GM19025 (cell line): ENCODE measurements around the gene MUC22.
"Not testable (repeated sequence)": the region's sequence is repeated elsewhere in the genome, so short reads cannot be mapped to it uniquely, and the experiment has no call there.

Source experiments
- ATAC-seq: cut with Tn5 transposase; IDR thresholded peaks from one replicate; pipeline ENCODE4 v1.9.1; 2021; ENCODE audit warnings: mild to moderate bottlenecking, low read depth, moderate library complexity; ENCODE audit not compliant: unreplicated experiment

The MUC22 gene

GRCh38 chr6:31035862-31036497 lies 25.7 kb downstream of the MUC22 start:
- no peak for ATAC-seq

- no peak for ATAC-seq
These were observed 26.9 kb downstream of the MUC22 start for GRCh38 chr6:31037169-31037568.

- ATAC-seq = no peak
These were observed 27.4 kb downstream of the MUC22 start for GRCh38 chr6:31037682-31038081.

DNA sequence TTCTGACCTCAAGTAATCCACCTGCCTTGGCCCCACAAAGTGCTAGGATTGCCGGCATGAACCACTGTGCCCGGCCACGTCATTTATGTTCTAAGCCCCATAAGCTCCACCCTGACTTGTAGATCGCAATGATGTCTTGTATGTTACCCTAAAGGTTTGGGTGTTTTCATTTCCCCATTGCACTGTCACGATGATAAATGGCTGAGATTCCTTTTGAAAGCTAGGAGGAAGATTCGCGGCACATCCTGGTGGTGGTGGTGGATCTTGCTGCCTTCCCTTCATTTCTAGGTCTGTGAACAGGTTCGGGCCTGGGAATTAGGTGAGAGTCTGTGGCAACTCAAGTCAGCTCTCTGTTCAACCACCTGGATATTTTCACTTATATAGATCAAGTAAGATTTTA lies 28.3 kb downstream of the MUC22 start:
- ATAC-seq = no peak

DNA sequence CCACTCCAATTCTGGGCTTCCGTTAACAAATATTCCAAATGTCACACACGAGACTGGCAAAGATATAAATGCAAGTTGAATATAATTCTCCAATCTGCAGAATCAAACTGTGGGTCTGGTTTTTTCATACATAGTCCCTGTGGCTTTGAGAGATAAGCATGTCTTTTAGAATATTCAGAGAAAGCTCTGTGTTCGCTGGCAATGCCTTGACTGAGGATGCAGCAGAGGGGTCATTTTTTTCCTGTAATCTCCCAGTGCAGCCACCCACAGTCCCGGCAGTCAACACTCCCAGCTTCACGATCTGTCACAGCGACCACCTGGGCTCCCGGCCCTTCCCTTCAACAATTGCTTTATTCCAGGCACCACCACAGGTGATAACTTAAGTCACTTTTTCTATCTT lies 30.5 kb downstream of the MUC22 start:
- ATAC-seq = no peak

- no peak for ATAC-seq
These were observed 31.2 kb downstream of the MUC22 start for GRCh38 chr6:31041372-31041974.

GRCh38 chr6:31042806-31043205 lies 32.5 kb downstream of the MUC22 start:
- no peak for ATAC-seq

DNA sequence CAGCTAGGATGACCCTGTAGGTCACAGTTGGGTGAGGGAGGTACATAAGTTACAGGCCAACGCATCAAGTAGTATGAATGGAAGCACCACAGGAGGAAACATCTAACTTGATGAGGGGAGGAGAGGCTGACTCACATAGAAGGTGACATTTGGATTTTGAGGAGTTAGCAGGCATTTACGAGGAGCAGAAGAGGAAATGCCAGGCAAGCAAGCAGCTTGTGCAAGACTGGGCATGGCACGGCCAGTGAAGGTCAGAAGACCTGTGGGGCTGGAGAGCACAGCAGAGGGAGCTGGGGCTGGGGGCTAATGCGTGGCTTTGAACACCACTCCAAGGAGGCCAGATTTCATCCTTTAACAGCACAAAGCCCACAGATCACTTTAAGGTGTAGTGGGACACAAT lies 37.8 kb downstream of the MUC22 start:
- no peak for ATAC-seq

- no peak for ATAC-seq
These were observed 39.2 kb downstream of the MUC22 start for GRCh38 chr6:31049518-31049917.

DNA sequence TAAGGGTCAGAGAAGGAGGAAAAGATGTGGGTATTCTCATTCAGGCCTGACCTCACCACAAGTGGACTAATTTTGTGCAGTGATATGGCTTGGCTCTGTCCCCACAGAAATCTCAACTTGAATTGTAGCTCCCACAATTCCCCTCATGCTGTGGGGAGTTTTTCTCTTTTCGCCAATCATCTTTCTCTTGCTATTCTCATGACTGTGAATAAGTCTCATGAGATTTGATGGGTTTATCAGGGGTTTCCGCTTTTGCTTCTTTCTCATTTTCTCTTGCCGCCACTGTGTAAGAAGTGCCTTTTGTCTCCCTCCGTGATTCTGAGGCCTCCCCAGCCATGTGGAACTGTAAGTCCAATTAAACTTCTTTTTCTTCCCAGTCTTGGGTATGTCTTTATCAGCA lies 42.9 kb downstream of the MUC22 start:
- not testable (repeated sequence) for ATAC-seq

- no peak for ATAC-seq
These were observed 43.6 kb downstream of the MUC22 start for GRCh38 chr6:31053873-31054272.

- no peak for ATAC-seq
These were observed 45.2 kb downstream of the MUC22 start for GRCh38 chr6:31055441-31055840.

DNA sequence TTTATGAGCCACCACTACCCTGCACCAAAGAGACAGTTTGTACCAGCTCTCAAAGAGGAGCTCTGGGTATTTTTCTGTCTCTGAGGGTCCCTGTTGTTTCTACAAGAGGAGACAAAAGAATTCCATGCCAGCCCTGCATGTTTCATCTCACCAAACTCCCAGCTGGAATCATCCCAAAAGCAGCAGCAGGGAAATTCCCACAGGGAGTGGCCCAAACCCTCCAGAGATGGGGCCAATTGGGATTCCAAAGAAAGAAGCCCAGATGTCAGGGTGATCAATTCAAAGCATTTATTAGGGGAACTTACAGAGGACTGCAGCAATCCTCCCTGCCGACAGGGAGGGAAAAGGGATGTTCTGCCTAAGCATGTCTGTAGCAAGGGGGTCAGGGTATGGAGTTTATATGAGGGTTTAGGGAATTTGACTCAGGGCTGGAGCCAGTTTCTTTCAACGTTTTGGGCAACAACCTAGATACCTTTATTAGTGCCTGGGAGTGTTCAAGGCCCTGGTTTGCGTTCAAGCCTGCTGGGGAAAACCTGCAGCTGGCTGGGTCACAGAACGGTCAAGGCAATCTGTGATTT lies 47.2 kb downstream of the MUC22 start:
- ATAC-seq = no peak

GRCh38 chr6:31058128-31058894 lies 48.0 kb downstream of the MUC22 start:
- ATAC-seq = no peak

GRCh38 chr6:31060145-31060544 lies 49.9 kb downstream of the MUC22 start:
- no peak for ATAC-seq

- ATAC-seq = no peak
These were observed 53.7 kb downstream of the MUC22 start for GRCh38 chr6:31063906-31064435.

DNA sequence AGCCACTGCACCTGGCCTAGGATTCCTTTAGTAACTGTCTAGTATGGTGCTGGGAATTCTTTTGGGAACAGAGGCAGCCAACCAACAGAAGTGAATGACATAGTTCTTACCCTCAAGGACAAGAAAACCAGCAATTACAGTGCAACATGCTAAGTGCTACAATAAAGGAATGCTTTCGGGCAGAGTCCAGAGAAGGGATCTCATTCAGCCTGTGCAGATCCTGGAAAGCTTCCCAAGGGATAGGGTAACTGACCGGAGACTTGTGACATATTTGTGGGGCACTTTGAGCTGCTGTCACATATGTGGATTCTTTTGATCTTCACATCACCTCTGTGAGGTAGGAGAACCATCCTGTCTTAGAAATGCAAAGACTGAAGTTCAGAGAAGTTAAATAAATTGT lies 55.3 kb downstream of the MUC22 start:
- ATAC-seq = no peak

DNA sequence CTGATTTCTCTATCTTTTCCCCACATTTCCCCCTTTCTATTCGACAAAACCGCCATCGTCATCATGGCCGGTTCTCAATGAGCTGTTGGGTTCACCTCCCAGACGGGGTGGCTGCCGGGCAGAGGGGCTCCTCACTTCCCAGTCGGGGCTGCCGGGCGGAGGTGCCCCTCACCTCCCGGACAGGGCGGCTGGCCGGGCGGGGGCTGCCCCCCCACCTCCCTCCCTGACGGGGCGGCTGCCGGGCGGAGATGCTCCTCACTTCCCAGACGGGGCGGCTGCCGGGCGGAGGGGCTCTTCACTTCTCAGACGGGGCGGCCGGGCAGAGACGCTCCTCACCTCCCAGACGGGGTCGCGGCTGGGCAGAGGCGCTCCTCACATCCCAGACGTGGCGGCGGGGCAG lies 56.8 kb downstream of the MUC22 start:
- ATAC-seq = not testable (repeated sequence)

- not testable (repeated sequence) for ATAC-seq
These were observed 57.8 kb downstream of the MUC22 start for GRCh38 chr6:31067891-31068668.

- ATAC-seq = no peak
These were observed 58.5 kb downstream of the MUC22 start for GRCh38 chr6:31068669-31069340.
